ENCODE measurements around the gene GRM7.

The GRM7 gene

DNA sequence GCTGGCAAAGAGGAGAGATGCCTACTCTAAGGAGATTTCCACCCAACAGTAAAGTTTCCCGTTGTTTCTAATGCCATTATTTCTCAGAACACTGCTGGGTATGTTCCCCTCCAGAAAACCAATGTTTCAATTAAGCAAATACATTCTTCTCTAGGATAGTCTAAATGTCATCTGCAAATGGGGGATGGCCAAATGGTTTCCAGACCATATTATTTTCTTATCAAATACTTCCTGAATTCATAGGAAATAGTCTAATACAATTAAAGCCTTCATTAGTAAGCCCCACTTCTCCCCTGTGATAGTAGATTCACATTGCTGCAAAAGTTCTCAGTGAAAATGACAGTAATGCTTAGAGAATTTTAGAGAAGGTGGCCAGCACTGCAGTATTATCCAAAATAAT, 716.6 kb downstream of the GRM7 start:
- Histone ChIP-seq H3F3A (ENCODE audit: insufficient read depth, low read length) (no peaks in the 10 kb centered on the region), H3K4me1 (ENCODE audit: low read length) (no peaks in the 10 kb centered on the region), H4K20me1 (ENCODE audit: insufficient read depth, low read length) (no peaks in the 10 kb centered on the region), H3K9me3 (replicated peaks; ENCODE audit: insufficient read depth, low read length) (no peaks in the 10 kb centered on the region), H3K9ac (ENCODE audit: low read length) (no peak overlapping the region), H3K4me2 (ENCODE audit: low read depth, low read length) (no peak overlapping the region), H3K36me3 (replicated peaks; ENCODE audit: insufficient read depth, low read length) (no peaks in the 10 kb centered on the region), H3K4me3 (ENCODE audit: low read length) (no peak overlapping the region), H3K9me2 (replicated peaks; ENCODE audit: insufficient read depth, low read length) (no peaks in the 10 kb centered on the region), H3K79me2 (ENCODE audit: low read length) (no peaks in the 10 kb centered on the region), H3K27ac (ENCODE audit: low read length) (no peak overlapping the region), H2AFZ (ENCODE audit: low read length) (no peak overlapping the region), H3K27me3 (replicated peaks; ENCODE audit: insufficient read depth, low read length) (no peaks in the 10 kb centered on the region)
- no peak for TF ChIP-seq EZH2phosphoT487 (IDR thresholded peaks at IDR 0.05; ENCODE audit: low read length)
- TF ChIP-seq, protein P1, sequence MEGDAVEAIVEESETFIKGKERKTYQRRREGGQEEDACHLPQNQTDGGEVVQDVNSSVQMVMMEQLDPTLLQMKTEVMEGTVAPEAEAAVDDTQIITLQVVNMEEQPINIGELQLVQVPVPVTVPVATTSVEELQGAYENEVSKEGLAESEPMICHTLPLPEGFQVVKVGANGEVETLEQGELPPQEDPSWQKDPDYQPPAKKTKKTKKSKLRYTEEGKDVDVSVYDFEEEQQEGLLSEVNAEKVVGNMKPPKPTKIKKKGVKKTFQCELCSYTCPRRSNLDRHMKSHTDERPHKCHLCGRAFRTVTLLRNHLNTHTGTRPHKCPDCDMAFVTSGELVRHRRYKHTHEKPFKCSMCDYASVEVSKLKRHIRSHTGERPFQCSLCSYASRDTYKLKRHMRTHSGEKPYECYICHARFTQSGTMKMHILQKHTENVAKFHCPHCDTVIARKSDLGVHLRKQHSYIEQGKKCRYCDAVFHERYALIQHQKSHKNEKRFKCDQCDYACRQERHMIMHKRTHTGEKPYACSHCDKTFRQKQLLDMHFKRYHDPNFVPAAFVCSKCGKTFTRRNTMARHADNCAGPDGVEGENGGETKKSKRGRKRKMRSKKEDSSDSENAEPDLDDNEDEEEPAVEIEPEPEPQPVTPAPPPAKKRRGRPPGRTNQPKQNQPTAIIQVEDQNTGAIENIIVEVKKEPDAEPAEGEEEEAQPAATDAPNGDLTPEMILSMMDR (IDR thresholded peaks at IDR 0.05; ENCODE audit: low read length), result no peak
- TF ChIP-seq EZH2 (optimal IDR thresholded peaks at IDR 0.05; ENCODE audit: low read depth, low read length), result no peak
- no peak for DNase-seq

DNA sequence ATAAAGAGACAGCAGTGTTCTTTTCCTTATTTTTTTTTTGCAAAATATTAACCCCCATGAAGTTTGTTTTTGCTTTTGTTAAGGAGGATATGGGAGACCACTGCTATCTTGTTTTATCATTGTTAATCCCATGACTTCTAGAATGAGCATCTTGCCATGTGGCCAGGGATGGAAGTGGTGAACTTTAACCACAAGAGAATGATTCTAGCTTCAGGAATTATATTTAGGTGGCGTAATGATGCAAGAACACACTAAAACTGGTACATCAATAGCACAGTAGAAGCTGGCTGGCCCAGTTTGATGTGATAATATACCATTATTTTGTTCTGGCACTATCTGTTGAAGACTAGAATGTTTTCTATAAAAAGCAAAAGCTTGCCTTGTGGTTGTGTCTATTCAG, 720.9 kb downstream of the GRM7 start:
- H3K27ac ChIP-seq (ENCODE audit: low read length), result no peak overlapping the region
- H3K4me3 ChIP-seq (ENCODE audit: low read length), result no peak overlapping the region
- no peak overlapping the region for H3K9ac ChIP-seq (ENCODE audit: low read length)
- H3K27me3 ChIP-seq (replicated peaks; ENCODE audit: insufficient read depth, low read length), result no peaks in the 10 kb centered on the region
- DNase-seq, result no peak
- no peaks in the 10 kb centered on the region for H3K9me2 ChIP-seq (replicated peaks; ENCODE audit: insufficient read depth, low read length)
- no peaks in the 10 kb centered on the region for H3K9me3 ChIP-seq (replicated peaks; ENCODE audit: insufficient read depth, low read length)
- no peaks in the 10 kb centered on the region for H4K20me1 ChIP-seq (ENCODE audit: insufficient read depth, low read length)
- no peaks in the 10 kb centered on the region for H3K79me2 ChIP-seq (ENCODE audit: low read length)
- TF ChIP-seq EZH2phosphoT487 (IDR thresholded peaks at IDR 0.05; ENCODE audit: low read length), result no peak
- TF ChIP-seq, protein P1 (IDR thresholded peaks at IDR 0.05; ENCODE audit: low read length), result no peak
- no peak for TF ChIP-seq EZH2 (optimal IDR thresholded peaks at IDR 0.05; ENCODE audit: low read depth, low read length)
- peaks cover 6% of the 10 kb centered on the region; the same call in 1 of the 2 replicates for H3K4me1 ChIP-seq (ENCODE audit: low read length)
- H3K36me3 ChIP-seq (replicated peaks; ENCODE audit: insufficient read depth, low read length), result no peaks in the 10 kb centered on the region
- H2AFZ ChIP-seq (ENCODE audit: low read length), result no peak overlapping the region
- H3F3A ChIP-seq (ENCODE audit: insufficient read depth, low read length), result no peaks in the 10 kb centered on the region
- no peak overlapping the region for H3K4me2 ChIP-seq (ENCODE audit: low read depth, low read length)

DNA sequence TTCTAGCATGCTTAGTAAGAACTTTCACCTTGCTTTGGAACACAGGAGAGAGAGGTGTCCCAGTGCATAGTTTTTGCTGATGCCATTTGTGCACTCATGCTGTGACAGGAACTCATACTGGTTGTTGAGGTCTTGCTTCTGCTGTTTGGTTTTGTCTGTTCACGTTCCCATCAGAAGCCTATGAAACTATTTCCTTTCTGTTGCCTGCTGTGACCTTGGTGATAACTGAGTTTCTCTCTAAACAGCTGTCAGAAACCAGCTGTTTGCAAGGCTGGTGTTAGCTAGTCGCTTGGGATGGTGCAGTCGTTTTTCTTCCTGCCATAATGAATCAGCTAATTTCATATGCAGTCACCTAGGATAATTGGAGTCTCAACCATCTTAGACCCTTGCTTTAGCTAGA, 724.1 kb downstream of the GRM7 start:
- H2AFZ ChIP-seq (ENCODE audit: low read length), result no peak overlapping the region
- no peak overlapping the region for H3K4me2 ChIP-seq (ENCODE audit: low read depth, low read length)
- H3K9me3 ChIP-seq (replicated peaks; ENCODE audit: insufficient read depth, low read length), result no peaks in the 10 kb centered on the region
- no peak overlapping the region for H3K9ac ChIP-seq (ENCODE audit: low read length)
- no peaks in the 10 kb centered on the region for H3K79me2 ChIP-seq (ENCODE audit: low read length)
- no peaks in the 10 kb centered on the region for H3F3A ChIP-seq (ENCODE audit: insufficient read depth, low read length)
- H3K27me3 ChIP-seq (replicated peaks; ENCODE audit: insufficient read depth, low read length), result no peaks in the 10 kb centered on the region
- H3K4me3 ChIP-seq (ENCODE audit: low read length), result no peak overlapping the region
- H3K36me3 ChIP-seq (replicated peaks; ENCODE audit: insufficient read depth, low read length), result no peaks in the 10 kb centered on the region
- peaks cover 6% of the 10 kb centered on the region; the same call in 1 of the 2 replicates for H3K4me1 ChIP-seq (ENCODE audit: low read length)
- H4K20me1 ChIP-seq (ENCODE audit: insufficient read depth, low read length), result no peaks in the 10 kb centered on the region
- H3K9me2 ChIP-seq (replicated peaks; ENCODE audit: insufficient read depth, low read length), result no peaks in the 10 kb centered on the region
- H3K27ac ChIP-seq (ENCODE audit: low read length), result peak overlapping the region; percentile 47; the same call in 1 of the 2 replicates
- TF ChIP-seq EZH2phosphoT487 (IDR thresholded peaks at IDR 0.05; ENCODE audit: low read length) (no peak), EZH2 (optimal IDR thresholded peaks at IDR 0.05; ENCODE audit: low read depth, low read length) (no peak)
- TF ChIP-seq, protein P1 (IDR thresholded peaks at IDR 0.05; ENCODE audit: low read length), result no peak
- DNase-seq, result peak; percentile 72
